Ishikawa (cell line): ENCODE results near the gene PLCD3.

Experiments used
- CEBPB ChIP-seq: IDR thresholded peaks from 2 replicates; pipeline ENCODE4 v1.6.1; 2012
- CREB1 ChIP-seq: IDR thresholded peaks from 2 replicates; pipeline ENCODE4 v1.6.1; 2012; ENCODE audit warnings: low read depth
- EGR1 ChIP-seq: IDR thresholded peaks from 2 replicates; pipeline ENCODE4 v1.6.1; 2012
- EP300 ChIP-seq: IDR thresholded peaks from 2 replicates; pipeline ENCODE4 v1.6.1; 2012; ENCODE audit warnings: borderline replicate concordance
- FOXM1 ChIP-seq: IDR thresholded peaks from 2 replicates; pipeline ENCODE4 v1.6.1; 2012; ENCODE audit warnings: low read depth, borderline replicate concordance
- MAX ChIP-seq: IDR thresholded peaks from 2 replicates; pipeline ENCODE4 v1.6.1; 2012
- RAD21 ChIP-seq: IDR thresholded peaks from 2 replicates; pipeline ENCODE4 v1.6.1; 2012; ENCODE audit warnings: low read depth
- TAF1 ChIP-seq: IDR thresholded peaks from 2 replicates; pipeline ENCODE4 v1.6.1; 2012; ENCODE audit warnings: low read depth, mild to moderate bottlenecking
- TCF12 ChIP-seq: IDR thresholded peaks from 2 replicates; pipeline ENCODE4 v1.6.1; 2012; ENCODE audit warnings: low read depth
- TEAD4 ChIP-seq: IDR thresholded peaks from 2 replicates; pipeline ENCODE4 v1.6.1; 2012
- USF1 ChIP-seq: IDR thresholded peaks from 2 replicates; pipeline ENCODE4 v1.6.1; 2012
- YY1 ChIP-seq: IDR thresholded peaks from 2 replicates; pipeline ENCODE4 v1.6.1; 2012; ENCODE audit warnings: low read depth
- ZBTB7A ChIP-seq: IDR thresholded peaks from 2 replicates; pipeline ENCODE4 v1.6.1; 2012; ENCODE audit warnings: low read depth

GRCh38 chr17:45073414-45074070, 58.8 kb downstream of the PLCD3 start:
- TF ChIP-seq RAD21, result no peak
- no peak for TF ChIP-seq MAX
- TF ChIP-seq FOXM1, result no peak
- no peak for TF ChIP-seq EP300
- no peak for TF ChIP-seq TCF12
- TF ChIP-seq YY1, result no peak
- no peak for TF ChIP-seq USF1
- TF ChIP-seq CEBPB, result peak; percentile 28; the same call in 1 of the 2 replicates
- TF ChIP-seq ZBTB7A, result no peak
- TF ChIP-seq TEAD4, result no peak
- no peak for TF ChIP-seq EGR1
- TF ChIP-seq TAF1, result no peak
- TF ChIP-seq CREB1, result no peak
